Peyer's patch (tissue), 4 donors: ENCODE data around the gene CFAP58.

Experiments used
- POLR2A ChIP-seq, 2 donors: fragments of 450-650 bp; IDR thresholded peaks; one replicate each; pipeline ENCODE4 v1.5.1; 2017; ENCODE audit warnings: antibody characterized with exemption in 2 of 2, mild to moderate bottlenecking in 2 of 2, moderate library complexity in 2 of 2
- TF ChIP-seq, protein P1 (sequence below), 6 experiments: fragments of 450-650 bp in 4 of 6; fragments of 200-600 bp in 2 of 6; sonication (generic) in 1 of 6; IDR thresholded peaks; one replicate each; pipeline ENCODE4 v1.5.1; 2017 to 2019; ENCODE audit warnings: antibody characterized with exemption in 6 of 6, mild to moderate bottlenecking in 3 of 6, moderate library complexity in 1 of 6

DNA sequence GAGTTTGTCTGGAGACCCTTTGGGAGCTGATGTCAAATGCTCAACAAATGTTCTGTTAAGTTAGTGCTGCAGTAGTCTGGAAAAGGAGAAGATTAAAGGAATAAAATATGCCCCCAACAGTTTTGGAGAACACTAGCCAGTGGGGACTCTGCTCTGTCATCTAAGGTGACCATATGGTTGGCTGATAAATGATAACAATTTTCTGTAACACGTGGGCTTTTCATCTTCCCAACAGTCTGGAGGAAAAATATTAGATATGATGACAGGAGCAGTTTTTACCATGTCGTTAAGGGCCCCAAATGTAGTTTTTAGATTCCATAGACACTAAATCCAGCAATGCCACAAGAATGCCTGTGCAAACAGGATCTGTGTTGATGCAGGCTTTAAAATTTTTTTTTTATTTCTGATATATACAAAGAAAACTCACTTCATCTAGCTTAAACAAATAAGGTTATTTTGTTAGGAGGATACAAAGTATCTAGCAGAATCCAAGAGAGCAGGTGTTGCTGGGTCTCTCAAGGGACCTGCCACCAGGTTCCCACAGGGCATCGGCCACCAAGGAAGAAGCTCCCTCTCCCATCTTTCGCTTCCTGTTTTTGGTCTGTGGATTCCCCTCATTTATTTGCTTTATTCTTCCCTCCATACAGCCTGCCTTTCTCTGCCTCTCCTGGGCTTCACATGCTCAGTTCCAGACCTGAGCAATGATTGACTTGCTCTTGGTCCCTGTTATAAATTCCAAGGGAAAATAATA lies 6.2 kb upstream of the CFAP58 start:
- TF ChIP-seq, protein P1, sequence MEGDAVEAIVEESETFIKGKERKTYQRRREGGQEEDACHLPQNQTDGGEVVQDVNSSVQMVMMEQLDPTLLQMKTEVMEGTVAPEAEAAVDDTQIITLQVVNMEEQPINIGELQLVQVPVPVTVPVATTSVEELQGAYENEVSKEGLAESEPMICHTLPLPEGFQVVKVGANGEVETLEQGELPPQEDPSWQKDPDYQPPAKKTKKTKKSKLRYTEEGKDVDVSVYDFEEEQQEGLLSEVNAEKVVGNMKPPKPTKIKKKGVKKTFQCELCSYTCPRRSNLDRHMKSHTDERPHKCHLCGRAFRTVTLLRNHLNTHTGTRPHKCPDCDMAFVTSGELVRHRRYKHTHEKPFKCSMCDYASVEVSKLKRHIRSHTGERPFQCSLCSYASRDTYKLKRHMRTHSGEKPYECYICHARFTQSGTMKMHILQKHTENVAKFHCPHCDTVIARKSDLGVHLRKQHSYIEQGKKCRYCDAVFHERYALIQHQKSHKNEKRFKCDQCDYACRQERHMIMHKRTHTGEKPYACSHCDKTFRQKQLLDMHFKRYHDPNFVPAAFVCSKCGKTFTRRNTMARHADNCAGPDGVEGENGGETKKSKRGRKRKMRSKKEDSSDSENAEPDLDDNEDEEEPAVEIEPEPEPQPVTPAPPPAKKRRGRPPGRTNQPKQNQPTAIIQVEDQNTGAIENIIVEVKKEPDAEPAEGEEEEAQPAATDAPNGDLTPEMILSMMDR (IDR thresholded peaks at IDR 0.05), result no peak
- TF ChIP-seq POLR2A (IDR thresholded peaks at IDR 0.05), result no peak
